ENCODE data around the gene MAU2. TPM values are rescaled to one million over a fixed set of nuclear protein-coding genes. Genes with fewer than 3 reads are reported as not detected.

Gene MAU2
- total and polyA plus RNA-seq, 2 of the 13 experiments (the other 11 are each of a cell fraction or from before 2014, with no cell fraction given), result 16.8 to 33.8 TPM

- H3K27ac ChIP-seq (ENCODE audit: extremely low read length, insufficient read depth, low read length), result no peak overlapping the region
- intact Hi-C loops (cut with micrococcal nuclease; ENCODE audit: unreplicated experiment) (no loop called here), in situ Hi-C loops (cut with HindIII; ENCODE audit: extremely low pct_ligation_motif_present, low pct_unique_long_range_greater_than_20kb) (no loop called here)
- peaks cover 24% of the 10 kb centered on the region for H3K4me1 ChIP-seq (ENCODE audit: insufficient read depth, low read length)
- H4K20me1 ChIP-seq (ENCODE audit: insufficient read depth, low read length), result no peaks in the 10 kb centered on the region
- no peak for DNase-seq (ENCODE audit: low spot score)
- H2AFZ ChIP-seq (ENCODE audit: low read length), result no peak overlapping the region
- FAIRE-seq, result no peak
- no peak overlapping the region for H3K4me2 ChIP-seq (ENCODE audit: low read depth, low read length)
- CTCF ChIA-PET (ENCODE audit: low intra/inter-chr PET ratio, low total read pairs), result no interaction called here
- no peaks in the 10 kb centered on the region for H3K36me3 ChIP-seq (replicated peaks in 1 of 2; ENCODE audit: control insufficient read depth in 1 of 2, insufficient read depth in 2 of 2, low read length in 2 of 2)
- 86% methylated on average over 9 of the region's 9 CpGs for WGBS (ENCODE audit: low lambda C conversion rate)
- H3K4me3 ChIP-seq (replicated peaks in 1 of 3; ENCODE audit: insufficient read depth in 1 of 3, low read depth in 2 of 3, low read length in 3 of 3), result no peak overlapping the region
- ATAC-seq, result no peak
- H3K9ac ChIP-seq (ENCODE audit: insufficient read depth, low read depth, low read length), result no peak overlapping the region
- no TSS peak for BruUV-seq (replicated peaks)
- H3K79me2 ChIP-seq (ENCODE audit: insufficient read depth, low read length), result peaks cover 31% of the 10 kb centered on the region
- TF ChIP-seq NFYB (CRISPR knock-in tag; IDR thresholded peaks at IDR 0.05) (no peak), TP53 (CRISPR knock-in tag; conservative IDR thresholded peaks at IDR 0.05) (no peak), GTF3A (CRISPR knock-in tag; conservative IDR thresholded peaks at IDR 0.05) (no peak), HDAC1 (CRISPR knock-in tag; IDR thresholded peaks at IDR 0.05) (no peak), DPF2 (CRISPR knock-in tag; IDR thresholded peaks at IDR 0.05; ENCODE audit: borderline replicate concordance, low read depth) (no peak), SAFB2 (CRISPR knock-in tag; IDR thresholded peaks at IDR 0.05; ENCODE audit: borderline replicate concordance, low read depth) (no peak), ZBTB21 (CRISPR knock-in tag; IDR thresholded peaks at IDR 0.05) (no peak), ZIK1 (CRISPR knock-in tag; IDR thresholded peaks at IDR 0.05; ENCODE audit: borderline replicate concordance, low read depth) (no peak), ZNF703 (CRISPR knock-in tag; IDR thresholded peaks at IDR 0.05; ENCODE audit: borderline replicate concordance) (no peak), HMGA1 (CRISPR knock-in tag; conservative IDR thresholded peaks at IDR 0.05) (no peak)
- TF ChIP-seq, protein P1, sequence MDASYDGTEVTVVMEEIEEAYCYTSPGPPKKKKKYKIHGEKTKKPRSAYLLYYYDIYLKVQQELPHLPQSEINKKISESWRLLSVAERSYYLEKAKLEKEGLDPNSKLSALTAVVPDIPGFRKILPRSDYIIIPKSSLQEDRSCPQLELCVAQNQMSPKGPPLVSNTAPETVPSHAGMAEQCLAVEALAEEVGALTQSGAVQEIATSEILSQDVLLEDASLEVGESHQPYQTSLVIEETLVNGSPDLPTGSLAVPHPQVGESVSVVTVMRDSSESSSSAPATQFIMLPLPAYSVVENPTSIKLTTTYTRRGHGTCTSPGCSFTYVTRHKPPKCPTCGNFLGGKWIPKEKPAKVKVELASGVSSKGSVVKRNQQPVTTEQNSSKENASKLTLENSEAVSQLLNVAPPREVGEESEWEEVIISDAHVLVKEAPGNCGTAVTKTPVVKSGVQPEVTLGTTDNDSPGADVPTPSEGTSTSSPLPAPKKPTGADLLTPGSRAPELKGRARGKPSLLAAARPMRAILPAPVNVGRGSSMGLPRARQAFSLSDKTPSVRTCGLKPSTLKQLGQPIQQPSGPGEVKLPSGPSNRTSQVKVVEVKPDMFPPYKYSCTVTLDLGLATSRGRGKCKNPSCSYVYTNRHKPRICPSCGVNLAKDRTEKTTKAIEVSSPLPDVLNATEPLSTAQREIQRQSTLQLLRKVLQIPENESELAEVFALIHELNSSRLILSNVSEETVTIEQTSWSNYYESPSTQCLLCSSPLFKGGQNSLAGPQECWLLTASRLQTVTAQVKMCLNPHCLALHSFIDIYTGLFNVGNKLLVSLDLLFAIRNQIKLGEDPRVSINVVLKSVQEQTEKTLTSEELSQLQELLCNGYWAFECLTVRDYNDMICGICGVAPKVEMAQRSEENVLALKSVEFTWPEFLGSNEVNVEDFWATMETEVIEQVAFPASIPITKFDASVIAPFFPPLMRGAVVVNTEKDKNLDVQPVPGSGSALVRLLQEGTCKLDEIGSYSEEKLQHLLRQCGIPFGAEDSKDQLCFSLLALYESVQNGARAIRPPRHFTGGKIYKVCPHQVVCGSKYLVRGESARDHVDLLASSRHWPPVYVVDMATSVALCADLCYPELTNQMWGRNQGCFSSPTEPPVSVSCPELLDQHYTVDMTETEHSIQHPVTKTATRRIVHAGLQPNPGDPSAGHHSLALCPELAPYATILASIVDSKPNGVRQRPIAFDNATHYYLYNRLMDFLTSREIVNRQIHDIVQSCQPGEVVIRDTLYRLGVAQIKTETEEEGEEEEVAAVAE (CRISPR knock-in tag; IDR thresholded peaks at IDR 0.05; ENCODE audit: borderline replicate concordance), result no peak
- TF ChIP-seq, protein P2, sequence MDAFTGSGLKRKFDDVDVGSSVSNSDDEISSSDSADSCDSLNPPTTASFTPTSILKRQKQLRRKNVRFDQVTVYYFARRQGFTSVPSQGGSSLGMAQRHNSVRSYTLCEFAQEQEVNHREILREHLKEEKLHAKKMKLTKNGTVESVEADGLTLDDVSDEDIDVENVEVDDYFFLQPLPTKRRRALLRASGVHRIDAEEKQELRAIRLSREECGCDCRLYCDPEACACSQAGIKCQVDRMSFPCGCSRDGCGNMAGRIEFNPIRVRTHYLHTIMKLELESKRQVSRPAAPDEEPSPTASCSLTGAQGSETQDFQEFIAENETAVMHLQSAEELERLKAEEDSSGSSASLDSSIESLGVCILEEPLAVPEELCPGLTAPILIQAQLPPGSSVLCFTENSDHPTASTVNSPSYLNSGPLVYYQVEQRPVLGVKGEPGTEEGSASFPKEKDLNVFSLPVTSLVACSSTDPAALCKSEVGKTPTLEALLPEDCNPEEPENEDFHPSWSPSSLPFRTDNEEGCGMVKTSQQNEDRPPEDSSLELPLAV (CRISPR knock-in tag; conservative IDR thresholded peaks at IDR 0.05; ENCODE audit: low read depth), result no peak
- TF ChIP-seq, protein P3, sequence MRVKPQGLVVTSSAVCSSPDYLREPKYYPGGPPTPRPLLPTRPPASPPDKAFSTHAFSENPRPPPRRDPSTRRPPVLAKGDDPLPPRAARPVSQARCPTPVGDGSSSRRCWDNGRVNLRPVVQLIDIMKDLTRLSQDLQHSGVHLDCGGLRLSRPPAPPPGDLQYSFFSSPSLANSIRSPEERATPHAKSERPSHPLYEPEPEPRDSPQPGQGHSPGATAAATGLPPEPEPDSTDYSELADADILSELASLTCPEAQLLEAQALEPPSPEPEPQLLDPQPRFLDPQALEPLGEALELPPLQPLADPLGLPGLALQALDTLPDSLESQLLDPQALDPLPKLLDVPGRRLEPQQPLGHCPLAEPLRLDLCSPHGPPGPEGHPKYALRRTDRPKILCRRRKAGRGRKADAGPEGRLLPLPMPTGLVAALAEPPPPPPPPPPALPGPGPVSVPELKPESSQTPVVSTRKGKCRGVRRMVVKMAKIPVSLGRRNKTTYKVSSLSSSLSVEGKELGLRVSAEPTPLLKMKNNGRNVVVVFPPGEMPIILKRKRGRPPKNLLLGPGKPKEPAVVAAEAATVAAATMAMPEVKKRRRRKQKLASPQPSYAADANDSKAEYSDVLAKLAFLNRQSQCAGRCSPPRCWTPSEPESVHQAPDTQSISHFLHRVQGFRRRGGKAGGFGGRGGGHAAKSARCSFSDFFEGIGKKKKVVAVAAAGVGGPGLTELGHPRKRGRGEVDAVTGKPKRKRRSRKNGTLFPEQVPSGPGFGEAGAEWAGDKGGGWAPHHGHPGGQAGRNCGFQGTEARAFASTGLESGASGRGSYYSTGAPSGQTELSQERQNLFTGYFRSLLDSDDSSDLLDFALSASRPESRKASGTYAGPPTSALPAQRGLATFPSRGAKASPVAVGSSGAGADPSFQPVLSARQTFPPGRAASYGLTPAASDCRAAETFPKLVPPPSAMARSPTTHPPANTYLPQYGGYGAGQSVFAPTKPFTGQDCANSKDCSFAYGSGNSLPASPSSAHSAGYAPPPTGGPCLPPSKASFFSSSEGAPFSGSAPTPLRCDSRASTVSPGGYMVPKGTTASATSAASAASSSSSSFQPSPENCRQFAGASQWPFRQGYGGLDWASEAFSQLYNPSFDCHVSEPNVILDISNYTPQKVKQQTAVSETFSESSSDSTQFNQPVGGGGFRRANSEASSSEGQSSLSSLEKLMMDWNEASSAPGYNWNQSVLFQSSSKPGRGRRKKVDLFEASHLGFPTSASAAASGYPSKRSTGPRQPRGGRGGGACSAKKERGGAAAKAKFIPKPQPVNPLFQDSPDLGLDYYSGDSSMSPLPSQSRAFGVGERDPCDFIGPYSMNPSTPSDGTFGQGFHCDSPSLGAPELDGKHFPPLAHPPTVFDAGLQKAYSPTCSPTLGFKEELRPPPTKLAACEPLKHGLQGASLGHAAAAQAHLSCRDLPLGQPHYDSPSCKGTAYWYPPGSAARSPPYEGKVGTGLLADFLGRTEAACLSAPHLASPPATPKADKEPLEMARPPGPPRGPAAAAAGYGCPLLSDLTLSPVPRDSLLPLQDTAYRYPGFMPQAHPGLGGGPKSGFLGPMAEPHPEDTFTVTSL (CRISPR knock-in tag; IDR thresholded peaks at IDR 0.05; ENCODE audit: borderline replicate concordance), result no peak
- POLR2A ChIA-PET, result no interaction called here
- no peaks in the 10 kb centered on the region for H3K27me3 ChIP-seq (ENCODE audit: control insufficient read depth in 1 of 2, insufficient read depth in 2 of 2, low read length in 2 of 2)
- no peaks in the 10 kb centered on the region for H3K9me3 ChIP-seq (ENCODE audit: low read length)
These were observed 79.3 kb downstream of the MAU2 start for GRCh38 chr19:19399733-19400433.

All from HepG2 (cell line).